ENCODE measurements around the gene PTPRH.

PTPRH gene

GRCh38 chr19:55245236-55245904 lies 36.1 kb upstream of the PTPRH start:
- no peak overlapping the region for H3K4me3 ChIP-seq (ENCODE audit: low read depth, low read length)
- in situ Hi-C loops (cut with HindIII; ENCODE audit: low pct_ligation_motif_present, low sequenced_read_pairs): no loop called here
- TF ChIP-seq, protein P1, sequence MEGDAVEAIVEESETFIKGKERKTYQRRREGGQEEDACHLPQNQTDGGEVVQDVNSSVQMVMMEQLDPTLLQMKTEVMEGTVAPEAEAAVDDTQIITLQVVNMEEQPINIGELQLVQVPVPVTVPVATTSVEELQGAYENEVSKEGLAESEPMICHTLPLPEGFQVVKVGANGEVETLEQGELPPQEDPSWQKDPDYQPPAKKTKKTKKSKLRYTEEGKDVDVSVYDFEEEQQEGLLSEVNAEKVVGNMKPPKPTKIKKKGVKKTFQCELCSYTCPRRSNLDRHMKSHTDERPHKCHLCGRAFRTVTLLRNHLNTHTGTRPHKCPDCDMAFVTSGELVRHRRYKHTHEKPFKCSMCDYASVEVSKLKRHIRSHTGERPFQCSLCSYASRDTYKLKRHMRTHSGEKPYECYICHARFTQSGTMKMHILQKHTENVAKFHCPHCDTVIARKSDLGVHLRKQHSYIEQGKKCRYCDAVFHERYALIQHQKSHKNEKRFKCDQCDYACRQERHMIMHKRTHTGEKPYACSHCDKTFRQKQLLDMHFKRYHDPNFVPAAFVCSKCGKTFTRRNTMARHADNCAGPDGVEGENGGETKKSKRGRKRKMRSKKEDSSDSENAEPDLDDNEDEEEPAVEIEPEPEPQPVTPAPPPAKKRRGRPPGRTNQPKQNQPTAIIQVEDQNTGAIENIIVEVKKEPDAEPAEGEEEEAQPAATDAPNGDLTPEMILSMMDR (IDR thresholded peaks at IDR 0.05; ENCODE audit: low read depth, low read length, missing control alignments): no peak
- DNase-seq: no peak
- no peak overlapping the region for H3K27ac ChIP-seq
- no peaks in the 10 kb centered on the region for H3K27me3 ChIP-seq (replicated peaks)
- peaks cover 47% of the 10 kb centered on the region for H3K36me3 ChIP-seq (replicated peaks)

DNA sequence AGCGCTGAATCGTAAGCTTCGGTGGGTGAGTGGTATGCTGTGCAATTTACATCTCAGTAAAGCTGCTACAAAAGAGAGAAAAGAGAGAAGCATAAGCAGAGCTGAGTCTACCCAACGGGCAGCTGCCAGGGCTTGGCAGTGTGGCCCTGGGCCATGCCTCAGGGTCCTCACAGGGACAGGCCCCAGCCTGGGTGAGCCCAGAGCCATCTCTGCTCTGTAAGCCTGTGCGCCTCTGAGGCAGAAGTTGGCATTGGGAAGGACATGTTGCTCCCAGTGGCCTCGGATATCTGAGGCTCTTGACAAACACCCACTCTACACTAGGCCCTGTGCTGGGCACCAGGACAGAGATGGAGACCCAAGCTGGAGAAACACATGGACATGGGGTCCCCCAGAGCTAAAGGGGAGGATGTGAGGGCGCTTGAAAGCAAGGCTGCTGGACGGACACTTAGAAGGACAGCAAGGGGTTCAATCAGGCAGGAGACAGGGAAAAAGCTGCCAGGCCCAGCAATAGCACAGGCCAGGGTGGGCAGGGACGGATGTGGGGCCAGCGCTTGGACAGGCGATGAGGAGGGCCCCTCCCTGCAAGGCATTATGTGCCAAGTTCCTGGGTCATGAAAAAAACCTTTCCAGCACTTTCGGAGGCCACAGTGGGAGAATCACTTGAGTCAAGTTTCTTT lies 34.8 kb upstream of the PTPRH start:
- DNase-seq: no peak
- TF ChIP-seq, protein P1 (IDR thresholded peaks at IDR 0.05; ENCODE audit: low read depth, low read length, missing control alignments): no peak
- H3K36me3 ChIP-seq (replicated peaks): peaks cover 58% of the 10 kb centered on the region
- no peak overlapping the region for H3K27ac ChIP-seq
- H3K27me3 ChIP-seq (replicated peaks): no peaks in the 10 kb centered on the region
- in situ Hi-C loops (cut with HindIII; ENCODE audit: low pct_ligation_motif_present, low sequenced_read_pairs): no loop called here
- no peak overlapping the region for H3K4me3 ChIP-seq (ENCODE audit: low read depth, low read length)

DNA sequence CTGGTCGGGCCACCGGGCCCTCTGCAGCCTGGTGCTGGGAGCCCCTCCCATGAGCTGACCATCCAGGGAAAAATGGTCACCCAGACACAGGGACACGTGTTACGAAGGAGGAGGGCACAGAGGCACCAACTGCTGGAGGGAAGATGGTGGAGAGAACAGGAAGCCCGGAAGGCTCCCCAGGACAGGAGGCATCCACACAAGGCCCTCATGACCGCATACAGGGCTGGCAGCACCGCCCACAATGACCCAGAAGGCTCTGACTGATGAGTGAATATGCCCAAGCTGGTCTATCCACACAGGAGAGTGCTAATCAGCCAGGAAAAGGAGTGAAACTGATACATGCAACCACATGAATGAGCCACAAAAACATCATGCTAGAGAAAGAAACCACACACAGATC lies 33.2 kb upstream of the PTPRH start:
- DNase-seq: no peak
- peaks cover 73% of the 10 kb centered on the region for H3K36me3 ChIP-seq (replicated peaks)
- no peak overlapping the region for H3K27ac ChIP-seq
- in situ Hi-C loops (cut with HindIII; ENCODE audit: low pct_ligation_motif_present, low sequenced_read_pairs): no loop called here
- H3K4me3 ChIP-seq (ENCODE audit: low read depth, low read length): no peak overlapping the region
- TF ChIP-seq, protein P1 (IDR thresholded peaks at IDR 0.05; ENCODE audit: low read depth, low read length, missing control alignments): no peak
- H3K27me3 ChIP-seq (replicated peaks): no peaks in the 10 kb centered on the region

- Histone ChIP-seq H3K36me3 (replicated peaks) (peaks cover 78% of the 10 kb centered on the region), H3K27me3 (replicated peaks) (no peaks in the 10 kb centered on the region), H3K4me3 (ENCODE audit: low read depth, low read length) (no peak overlapping the region), H3K27ac (no peak overlapping the region)
- no peak for DNase-seq
- TF ChIP-seq, protein P1 (IDR thresholded peaks at IDR 0.05; ENCODE audit: low read depth, low read length, missing control alignments): no peak
- in situ Hi-C loops (cut with HindIII; ENCODE audit: low pct_ligation_motif_present, low sequenced_read_pairs): no loop called here
These were observed 32.7 kb upstream of the PTPRH start for GRCh38 chr19:55241935-55242464.

DNA sequence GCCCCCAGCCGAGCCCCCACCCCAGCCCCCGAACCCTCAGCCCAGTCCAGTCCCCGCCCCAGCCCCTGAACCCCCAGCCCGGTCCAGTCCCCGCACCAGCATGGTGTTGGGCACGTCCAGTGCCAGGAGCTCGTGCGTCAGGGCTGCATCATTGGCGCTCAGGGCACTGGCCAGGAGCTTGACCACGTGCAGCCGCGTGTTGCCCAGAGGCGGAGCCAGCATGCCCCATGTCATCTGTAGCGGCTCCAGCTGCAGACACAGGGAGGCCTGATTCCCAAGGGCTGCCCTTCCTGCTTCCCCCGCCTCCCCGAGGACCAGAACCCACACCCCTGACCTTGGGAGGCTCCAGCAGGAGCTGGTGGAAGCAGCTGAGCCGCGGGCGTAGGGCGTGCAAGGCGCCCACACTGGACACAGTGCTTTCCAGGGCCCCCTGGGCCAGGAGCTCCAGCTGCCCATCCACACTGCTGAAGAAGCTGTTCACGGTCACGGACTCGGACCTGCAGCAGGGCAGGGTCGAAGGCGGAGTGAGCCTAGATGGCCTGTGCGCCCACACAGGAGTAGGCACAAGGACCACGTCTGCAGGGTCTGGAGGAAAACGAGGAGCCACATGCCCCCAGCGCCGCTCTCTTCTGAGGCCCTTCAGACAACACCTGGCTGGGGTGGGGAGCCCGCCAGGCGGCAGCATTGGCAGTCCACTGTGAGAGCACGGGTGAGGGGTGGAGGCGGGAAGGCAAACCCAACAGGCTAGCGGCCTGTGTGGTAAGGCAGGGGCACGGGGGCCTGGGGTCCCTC lies 32.0 kb upstream of the PTPRH start:
- Histone ChIP-seq H3K4me3 (ENCODE audit: low read depth, low read length) (no peak overlapping the region), H3K27ac (no peak overlapping the region)
- in situ Hi-C loops (cut with HindIII; ENCODE audit: low pct_ligation_motif_present, low sequenced_read_pairs): no loop called here

More for the DNA sequence above, 32.0 kb upstream of the PTPRH start:
- TF ChIP-seq, protein P1 (IDR thresholded peaks at IDR 0.05; ENCODE audit: low read depth, low read length, missing control alignments): no peak
- no peak for DNase-seq
- Histone ChIP-seq H3K36me3 (replicated peaks) (peaks cover 81% of the 10 kb centered on the region), H3K27me3 (replicated peaks) (no peaks in the 10 kb centered on the region)

Data from brain microvascular endothelial cell (primary cell).